ENCODE measurements around the gene TBXT. TPM values are rescaled to one million over a fixed set of nuclear protein-coding genes. Genes with fewer than 3 reads are reported as not detected.

TBXT gene
- total RNA-seq, result not detected in 2 replicates

GRCh38 chr6:166167801-166168615, at the start of gene TBXT:
TSS of gene TBXT (minus strand) at chr6:166167851. CDS start at chr6:166167591, 260 bp downstream.

Other genes with a start within 250 kb of the TBXT start
- gene PRR18, start 140.5 kb upstream of the TBXT start, total RNA-seq, result not detected in 2 replicates
- gene SFT2D1, start 174.7 kb upstream of the TBXT start, total RNA-seq, result 39.4 and 51.3 TPM in 2 replicates
- 36.4 and 37.5 TPM in 2 replicates for gene MPC1, start 215.1 kb upstream of the TBXT start, total RNA-seq